GM18499 (cell line): ENCODE data around the gene INO80D.
A peak's percentile ranks its signal among the peaks of the same experiment; 100 is the strongest.

Source experiments
- ATAC-seq: cut with Tn5 transposase; IDR thresholded peaks from one replicate; pipeline ENCODE4 v1.9.1; 2021; ENCODE audit warnings: moderate number of reproducible peaks; ENCODE audit not compliant: insufficient read depth, unreplicated experiment

INO80D gene

DNA sequence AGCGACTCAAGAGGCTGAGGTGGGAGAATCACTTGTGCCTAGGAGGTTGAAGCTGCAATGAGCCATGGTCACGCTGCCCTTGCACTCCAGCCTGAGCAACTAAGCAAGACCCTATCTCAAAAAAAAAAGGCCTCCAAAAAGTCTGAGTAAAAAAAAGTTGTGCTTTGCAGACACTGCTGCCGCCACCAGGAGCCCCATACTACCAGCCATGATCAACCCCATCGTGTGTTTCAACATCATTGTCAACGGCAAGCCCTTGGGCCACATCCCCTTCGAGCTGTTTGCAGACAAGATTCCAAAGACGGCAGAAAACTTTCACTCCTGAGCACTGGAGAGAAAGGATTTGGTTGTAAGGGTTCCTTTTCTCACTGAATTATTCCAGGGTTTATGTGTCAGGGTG lies 137.1 kb downstream of the INO80D start:
- ATAC-seq = no peak

DNA sequence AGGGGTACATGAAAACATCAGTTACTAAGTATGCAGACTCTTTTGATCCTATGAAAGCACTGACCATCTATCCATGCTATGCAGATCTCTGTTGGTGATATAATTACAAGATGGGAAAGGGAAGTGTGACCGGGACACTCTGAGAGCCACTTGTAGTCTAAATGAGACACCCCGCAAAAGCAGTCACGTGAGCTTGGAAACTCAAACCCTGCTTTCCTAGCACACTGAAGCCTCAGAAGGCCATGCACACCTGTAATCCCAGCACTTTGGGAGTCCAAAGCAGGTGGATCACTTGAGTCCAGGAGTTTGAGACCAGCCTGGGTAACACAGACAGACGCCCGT lies 137.5 kb downstream of the INO80D start:
- ATAC-seq = no peak

- ATAC-seq = peak; percentile 61
Observed at GRCh38 chr2:205947621-205948495, 138.1 kb downstream of the INO80D start.

DNA sequence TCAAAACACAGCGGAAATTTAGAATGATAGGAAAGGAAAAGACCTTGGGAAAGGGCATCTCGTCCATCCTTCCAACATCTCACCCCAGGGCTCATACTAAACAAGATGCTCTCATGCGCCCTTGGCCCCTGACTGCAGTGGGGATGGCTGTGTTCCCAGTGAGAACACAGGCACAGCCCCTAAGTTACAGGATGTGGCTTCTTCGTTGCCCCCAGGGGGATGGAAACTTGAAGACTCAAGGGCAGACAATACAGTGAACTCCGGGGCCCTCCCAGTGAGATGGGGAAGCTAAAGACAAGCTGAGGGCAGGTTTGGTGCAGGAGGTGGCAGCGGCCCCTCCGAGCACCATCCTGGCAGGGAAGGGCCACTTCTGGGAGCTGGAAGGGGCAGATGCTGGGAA lies 139.7 kb downstream of the INO80D start:
- ATAC-seq = no peak
